22Rv1 (cell line): ENCODE results near the gene CFTR.

ENCODE experiments used
- ZFX ChIP-seq: fragments of 450-650 bp; IDR thresholded peaks from 2 replicates; pipeline ENCODE4 v1.6.1; 2017; ENCODE audit warnings: antibody characterized with exemption, borderline replicate concordance
- TF ChIP-seq, protein P1 (sequence below): fragments of 450-650 bp; IDR thresholded peaks from 2 replicates; pipeline ENCODE4 v1.5.1; 2017; ENCODE audit warnings: mild to moderate bottlenecking

DNA sequence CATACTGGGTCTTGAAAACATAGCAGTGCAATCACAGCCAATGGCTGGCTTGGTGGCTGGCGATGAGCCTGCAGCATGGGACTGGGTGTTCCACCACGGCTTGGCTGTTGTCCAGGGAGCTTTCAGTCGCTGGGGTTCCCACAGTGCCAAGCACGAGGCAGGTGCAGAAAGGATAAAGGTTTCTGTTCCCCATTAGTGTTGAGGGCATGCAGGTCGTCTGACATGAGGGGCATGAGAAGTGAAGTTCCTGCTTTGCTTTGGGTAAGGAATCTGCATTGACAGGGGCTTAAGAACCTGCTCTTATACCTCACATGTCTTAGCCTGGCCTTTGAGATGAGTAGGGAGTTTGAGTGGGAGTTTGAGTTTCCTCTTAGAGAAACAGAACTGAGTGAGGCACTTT, 9.0 kb upstream of the CFTR start:
- TF ChIP-seq, protein P1, sequence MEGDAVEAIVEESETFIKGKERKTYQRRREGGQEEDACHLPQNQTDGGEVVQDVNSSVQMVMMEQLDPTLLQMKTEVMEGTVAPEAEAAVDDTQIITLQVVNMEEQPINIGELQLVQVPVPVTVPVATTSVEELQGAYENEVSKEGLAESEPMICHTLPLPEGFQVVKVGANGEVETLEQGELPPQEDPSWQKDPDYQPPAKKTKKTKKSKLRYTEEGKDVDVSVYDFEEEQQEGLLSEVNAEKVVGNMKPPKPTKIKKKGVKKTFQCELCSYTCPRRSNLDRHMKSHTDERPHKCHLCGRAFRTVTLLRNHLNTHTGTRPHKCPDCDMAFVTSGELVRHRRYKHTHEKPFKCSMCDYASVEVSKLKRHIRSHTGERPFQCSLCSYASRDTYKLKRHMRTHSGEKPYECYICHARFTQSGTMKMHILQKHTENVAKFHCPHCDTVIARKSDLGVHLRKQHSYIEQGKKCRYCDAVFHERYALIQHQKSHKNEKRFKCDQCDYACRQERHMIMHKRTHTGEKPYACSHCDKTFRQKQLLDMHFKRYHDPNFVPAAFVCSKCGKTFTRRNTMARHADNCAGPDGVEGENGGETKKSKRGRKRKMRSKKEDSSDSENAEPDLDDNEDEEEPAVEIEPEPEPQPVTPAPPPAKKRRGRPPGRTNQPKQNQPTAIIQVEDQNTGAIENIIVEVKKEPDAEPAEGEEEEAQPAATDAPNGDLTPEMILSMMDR = no peak
- no peak for TF ChIP-seq ZFX
